HEK293 (cell line): ENCODE results near the gene TNFSF11.

Experiments used
- CTCF ChIA-PET: fragments of 350-600 bp; formaldehyde crosslinking; extraction: SDS; loops from one replicate; lab custom pipeline; 2021; ENCODE audit warnings: antibody characterized with exemption; lab: Yijun Ruan, JAX
- POLR2A ChIA-PET: fragments of 300-600 bp; formaldehyde crosslinking; extraction: SDS; loops from one replicate; lab custom pipeline; 2020; ENCODE audit warnings: antibody characterized with exemption, inconsistent platforms; lab: Yijun Ruan, JAX
- H3K27ac ChIP-seq: fragments of 200-500 bp; sonication (Bioruptor generic); 2 replicates; pipeline ENCODE4 v1.5.1; 2014; ENCODE audit warnings: low read depth, low read length, control low read depth, inconsistent platforms; ENCODE audit errors: extremely low read depth
- H3K36me3 ChIP-seq, 2 experiments: fragments of 200-500 bp in 1 of 2; sonication (Bioruptor generic) in 1 of 2; 1 replicate in 1 of 2; 2 replicates in 1 of 2; pipeline ENCODE4 v1.5.1; 2014 to 2017; ENCODE audit warnings: inconsistent platforms in 2 of 2, low read length in 2 of 2; ENCODE audit not compliant: control insufficient read depth in 2 of 2, insufficient read depth in 1 of 2
- H3K4me1 ChIP-seq: fragments of 200-500 bp; sonication (Bioruptor generic); 2 replicates; pipeline ENCODE4 v1.5.1; 2014; ENCODE audit warnings: mild to moderate bottlenecking, low read length, inconsistent platforms; ENCODE audit not compliant: control insufficient read depth, insufficient read depth
- H3K4me3 ChIP-seq: 2 replicates; pipeline ENCODE4 v1.5.1; 2011; ENCODE audit warnings: low read depth, mild to moderate bottlenecking, control low read depth, low read length, moderate library complexity
- H3K9me3 ChIP-seq: fragments of 200-500 bp; sonication (Bioruptor generic); 2 replicates; pipeline ENCODE4 v1.5.1; 2014; ENCODE audit warnings: low read depth, low read length, inconsistent platforms; ENCODE audit not compliant: control insufficient read depth, insufficient read depth
- CTCF ChIP-seq: fragments of 450-650 bp; formaldehyde crosslinking; IDR thresholded peaks from 2 replicates; pipeline ENCODE4 v1.5.1; 2016; ENCODE audit warnings: missing biosample characterization, missing genetic modification characterization
- GLI2 ChIP-seq: fragments of 450-650 bp; formaldehyde crosslinking; IDR thresholded peaks from 2 replicates; pipeline ENCODE4; 2017; ENCODE audit warnings: missing biosample characterization, missing genetic modification characterization, low read depth, borderline replicate concordance
- KLF10 ChIP-seq: fragments of 450-650 bp; IDR thresholded peaks from 2 replicates; pipeline ENCODE4 v1.5.1; 2018; ENCODE audit warnings: missing biosample characterization, mild to moderate bottlenecking, missing genetic modification characterization
- KLF17 ChIP-seq: fragments of 450-650 bp; formaldehyde crosslinking; IDR thresholded peaks from 2 replicates; pipeline ENCODE4 v1.5.1; 2016; ENCODE audit warnings: missing biosample characterization, missing genetic modification characterization
- KLF8 ChIP-seq: fragments of 450-650 bp; formaldehyde crosslinking; IDR thresholded peaks from 2 replicates; pipeline ENCODE4 v1.5.1; 2016; ENCODE audit warnings: missing biosample characterization, missing genetic modification characterization
- MEIS1 ChIP-seq: sonication (generic); formaldehyde crosslinking; IDR thresholded peaks from 2 replicates; pipeline ENCODE4 v1.8.1; 2022; ENCODE audit warnings: missing genetic modification reagents, mild to moderate bottlenecking, borderline replicate concordance
- RBAK ChIP-seq: fragments of 450-650 bp; formaldehyde crosslinking; IDR thresholded peaks from 2 replicates; pipeline ENCODE4 v1.5.1; 2016; ENCODE audit warnings: missing biosample characterization, missing genetic modification characterization
- SP7 ChIP-seq: fragments of 450-650 bp; formaldehyde crosslinking; IDR thresholded peaks from 2 replicates; pipeline ENCODE4 v1.5.1; 2016; ENCODE audit warnings: missing biosample characterization, missing genetic modification characterization
- TCF7L2 ChIP-seq: IDR thresholded peaks from 2 replicates; pipeline ENCODE4 v1.6.1; 2011; ENCODE audit warnings: low read depth, mild to moderate bottlenecking, inconsistent platforms, low read length, moderate library complexity, borderline replicate concordance
- ZBTB11 ChIP-seq: fragments of 450-650 bp; formaldehyde crosslinking; conservative IDR thresholded peaks from 2 replicates; pipeline ENCODE4 v1.5.1; 2016; ENCODE audit warnings: low read depth, missing biosample characterization, missing genetic modification characterization
- ZBTB21 ChIP-seq: fragments of 450-650 bp; formaldehyde crosslinking; IDR thresholded peaks from 2 replicates; pipeline ENCODE4 v1.5.1; 2017; ENCODE audit warnings: missing biosample characterization, missing genetic modification characterization
- ZBTB6 ChIP-seq: fragments of 450-650 bp; formaldehyde crosslinking; IDR thresholded peaks from 2 replicates; pipeline ENCODE4 v1.5.1; 2017; ENCODE audit warnings: missing biosample characterization, missing genetic modification characterization
- ZFHX2 ChIP-seq: fragments of 450-650 bp; formaldehyde crosslinking; conservative IDR thresholded peaks from 2 replicates; pipeline ENCODE4 v1.5.1; 2016; ENCODE audit warnings: missing biosample characterization, missing genetic modification characterization
- ZNF112 ChIP-seq: fragments of 450-650 bp; formaldehyde crosslinking; IDR thresholded peaks from 2 replicates; pipeline ENCODE4 v1.5.0; 2017; ENCODE audit warnings: missing biosample characterization, missing genetic modification characterization
- ZNF239 ChIP-seq: fragments of 450-650 bp; formaldehyde crosslinking; IDR thresholded peaks from 2 replicates; pipeline ENCODE4 v1.5.1; 2016; ENCODE audit warnings: missing biosample characterization, missing genetic modification characterization
- ZNF341 ChIP-seq: fragments of 450-650 bp; formaldehyde crosslinking; IDR thresholded peaks from 2 replicates; pipeline ENCODE4; 2016; ENCODE audit warnings: low read depth, missing biosample characterization, missing genetic modification characterization
- ZNF473 ChIP-seq: fragments of 450-650 bp; formaldehyde crosslinking; IDR thresholded peaks from 2 replicates; pipeline ENCODE4 v1.5.1; 2017; ENCODE audit warnings: missing biosample characterization, missing genetic modification characterization
- ZNF510 ChIP-seq: fragments of 450-650 bp; formaldehyde crosslinking; IDR thresholded peaks from 2 replicates; pipeline ENCODE4 v1.5.1; 2018; ENCODE audit warnings: mild to moderate bottlenecking, missing genetic modification characterization, missing biosample characterization; ENCODE audit not compliant: insufficient replicate concordance
- ZNF514 ChIP-seq: fragments of 450-650 bp; formaldehyde crosslinking; IDR thresholded peaks from 2 replicates; pipeline ENCODE4 v1.5.1; 2016; ENCODE audit warnings: missing biosample characterization, missing genetic modification characterization
- ZNF529 ChIP-seq: fragments of 450-650 bp; formaldehyde crosslinking; IDR thresholded peaks from 2 replicates; pipeline ENCODE4 v1.5.1; 2017; ENCODE audit warnings: missing genetic modification characterization, missing biosample characterization; ENCODE audit not compliant: insufficient replicate concordance
- ZNF558 ChIP-seq: fragments of 450-650 bp; formaldehyde crosslinking; IDR thresholded peaks from 2 replicates; pipeline ENCODE4 v1.5.1; 2016; ENCODE audit warnings: missing biosample characterization, missing genetic modification characterization
- ZNF561 ChIP-seq: fragments of 450-650 bp; IDR thresholded peaks from 2 replicates; pipeline ENCODE4 v1.5.1; 2018; ENCODE audit warnings: missing biosample characterization, missing genetic modification characterization, borderline replicate concordance
- ZNF600 ChIP-seq: fragments of 450-650 bp; formaldehyde crosslinking; IDR thresholded peaks from 2 replicates; pipeline ENCODE4 v1.5.1; 2016; ENCODE audit warnings: missing biosample characterization, missing genetic modification characterization
- ZNF624 ChIP-seq: fragments of 450-650 bp; formaldehyde crosslinking; IDR thresholded peaks from 2 replicates; pipeline ENCODE4 v1.5.1; 2017; ENCODE audit warnings: missing biosample characterization, missing genetic modification characterization

TNFSF11 gene

GRCh38 chr13:42551611-42552010 lies 22.3 kb upstream of the TNFSF11 start:
- Histone ChIP-seq H3K4me3 (no peak overlapping the region), H3K4me1 (no peaks in the 10 kb centered on the region), H3K36me3 (no peaks in the 10 kb centered on the region)
- CTCF ChIA-PET, result no interaction called here
- TF ChIP-seq ZFHX2 (tag by site-specific recombination) (no peak), GLI2 (no peak), ZNF514 (tag by site-specific recombination) (no peak)
- TF ChIP-seq, all 188 proteins: peak for 0
- POLR2A ChIA-PET, result no interaction called here
- H3K9me3 ChIP-seq, result no peaks in the 10 kb centered on the region
- no peak overlapping the region for H3K27ac ChIP-seq

- no peak overlapping the region for H3K27ac ChIP-seq
- TF ChIP-seq ZNF558 (tag by site-specific recombination) (no peak), ZNF341 (tag by site-specific recombination) (no peak), ZNF510 (tag by site-specific recombination) (no peak), ZNF529 (no peak), ZBTB11 (tag by site-specific recombination) (no peak)
- TF ChIP-seq, all 188 proteins: peak for 0
- Histone ChIP-seq H3K36me3 (no peaks in the 10 kb centered on the region), H3K9me3 (no peaks in the 10 kb centered on the region), H3K4me1 (no peaks in the 10 kb centered on the region), H3K4me3 (no peak overlapping the region)
- CTCF ChIA-PET, result no interaction called here
- POLR2A ChIA-PET, result no interaction called here
These were observed 20.6 kb upstream of the TNFSF11 start for GRCh38 chr13:42553098-42554046.

- Histone ChIP-seq H3K27ac (no peak overlapping the region), H3K4me3 (no peak overlapping the region), H3K36me3 (no peaks in the 10 kb centered on the region), H3K9me3 (no peaks in the 10 kb centered on the region), H3K4me1 (no peaks in the 10 kb centered on the region)
- TF ChIP-seq RBAK (tag by site-specific recombination) (no peak), ZBTB6 (tag by site-specific recombination) (no peak), ZNF239 (tag by site-specific recombination) (no peak), SP7 (tag by site-specific recombination) (no peak), KLF17 (tag by site-specific recombination) (no peak), MEIS1 (CRISPR knock-in tag) (no peak), TCF7L2 (no peak), ZBTB21 (tag by site-specific recombination) (no peak), CTCF (tag by site-specific recombination) (no peak), ZNF624 (tag by site-specific recombination) (no peak), ZNF112 (tag by site-specific recombination) (no peak), KLF8 (tag by site-specific recombination) (no peak), KLF10 (no peak), ZNF473 (tag by site-specific recombination) (no peak), ZNF600 (tag by site-specific recombination) (no peak), ZNF561 (tag by site-specific recombination) (no peak)
- ChIA-PET CTCF (no interaction called here), POLR2A (no interaction called here)
These were observed 14.9 kb upstream of the TNFSF11 start for GRCh38 chr13:42559057-42559456.
